DOHH2 (cell line): ENCODE results near the gene MAPK12.
A peak's percentile ranks its signal among the peaks of the same experiment; 100 is the strongest.

Experiments used
- H3F3A ChIP-seq: fragments of 200-600 bp; sonication (generic), shearing (Covaris generic); 2 replicates; pipeline ENCODE4 v1.6.0; 2016; ENCODE audit warnings: antibody characterized with exemption, mild to moderate bottlenecking; ENCODE audit not compliant: control insufficient read depth, insufficient read depth
- H3K27ac ChIP-seq: fragments of 200-600 bp; sonication (generic); 2 replicates; pipeline ENCODE4 v1.5.1; 2014; ENCODE audit warnings: low read depth, mild to moderate bottlenecking, low read length, moderate library complexity
- H3K27me3 ChIP-seq: fragments of 200-600 bp; sonication (generic); 2 replicates; pipeline ENCODE4 v1.6.1; 2014; ENCODE audit warnings: mild to moderate bottlenecking, low read length, mixed read lengths; ENCODE audit not compliant: control insufficient read depth
- H3K36me3 ChIP-seq: fragments of 200-600 bp; sonication (generic); 2 replicates; pipeline ENCODE4 v1.6.1; 2014; ENCODE audit warnings: mild to moderate bottlenecking, low read length, moderate library complexity, mixed read lengths; ENCODE audit not compliant: control insufficient read depth
- H3K4me1 ChIP-seq: fragments of 200-600 bp; sonication (generic); 2 replicates; pipeline ENCODE4 v1.6.1; 2014; ENCODE audit warnings: mild to moderate bottlenecking, low read length, mixed read lengths; ENCODE audit not compliant: control insufficient read depth
- H3K4me2 ChIP-seq: fragments of 200-600 bp; sonication (generic); 2 replicates; pipeline ENCODE4 v1.6.0; 2014; ENCODE audit warnings: mild to moderate bottlenecking, low read length, moderate library complexity
- H3K4me3 ChIP-seq: fragments of 200-600 bp; sonication (generic); 2 replicates; pipeline ENCODE4 v1.5.1; 2014; ENCODE audit warnings: mild to moderate bottlenecking, low read length, mixed read lengths
- H3K79me2 ChIP-seq: fragments of 200-600 bp; sonication (generic); 2 replicates; pipeline ENCODE4 v1.6.1; 2014; ENCODE audit warnings: mild to moderate bottlenecking, low read length, mixed read lengths; ENCODE audit not compliant: control insufficient read depth
- H3K9me2 ChIP-seq: fragments of 200-600 bp; sonication (generic); replicated peaks from 2 replicates; pipeline ENCODE4 v1.6.1; 2014; ENCODE audit warnings: mild to moderate bottlenecking, low read length, mixed read lengths; ENCODE audit not compliant: control insufficient read depth
- H3K9me3 ChIP-seq: fragments of 200-600 bp; sonication (generic); 2 replicates; pipeline ENCODE4 v1.6.1; 2014; ENCODE audit warnings: antibody characterized with exemption, low read length, mixed read lengths; ENCODE audit not compliant: control insufficient read depth, insufficient read depth
- H4K20me1 ChIP-seq: fragments of 200-600 bp; sonication (generic); 2 replicates; pipeline ENCODE4 v1.6.0; 2014; ENCODE audit warnings: low read depth, mild to moderate bottlenecking, antibody characterized with exemption, low read length, moderate library complexity; ENCODE audit not compliant: control insufficient read depth, insufficient read depth
- CTCF ChIP-seq: fragments of 200-600 bp; sonication (generic); IDR thresholded peaks from one replicate; pipeline ENCODE4 v1.5.1; 2014; ENCODE audit warnings: antibody characterized with exemption, mild to moderate bottlenecking, low read depth, low read length; ENCODE audit not compliant: poor library complexity, severe bottlenecking
- EZH2phosphoT487 ChIP-seq: fragments of 200-600 bp; sonication (generic); IDR thresholded peaks from 2 replicates; pipeline ENCODE4 v1.6.1; 2017; ENCODE audit warnings: borderline replicate concordance, mild to moderate bottlenecking, antibody characterized with exemption, low read length, moderate library complexity, mixed read lengths

The MAPK12 gene

GRCh38 chr22:50245214-50246072, 16.0 kb downstream of the MAPK12 start:
- peak overlapping the region; percentile 67 for H3K27ac ChIP-seq
- peak overlapping the region; percentile 90 for H3K4me3 ChIP-seq
- peak overlapping the region; percentile 87 for H3K4me2 ChIP-seq
- no peaks in the 10 kb centered on the region for H3K27me3 ChIP-seq
- TF ChIP-seq CTCF (no peak), EZH2phosphoT487 (no peak)
- H3K9me2 ChIP-seq = no peaks in the 10 kb centered on the region
- H3K4me1 ChIP-seq = peaks cover 38% of the 10 kb centered on the region
- H3K9me3 ChIP-seq = no peaks in the 10 kb centered on the region
- H3K36me3 ChIP-seq = peaks cover 36% of the 10 kb centered on the region
- H3F3A ChIP-seq = peaks cover 4% of the 10 kb centered on the region; the same call in 1 of the 2 replicates
- H3K79me2 ChIP-seq = peaks cover 71% of the 10 kb centered on the region
- peaks cover 5% of the 10 kb centered on the region; the same call in 1 of the 2 replicates for H4K20me1 ChIP-seq

- peak; percentile 20 for TF ChIP-seq CTCF
- no peak for TF ChIP-seq EZH2phosphoT487
- Histone ChIP-seq H3K4me3 (peak within 1 kb of the TSS; percentile 90), H3K4me2 (peak within 1 kb of the TSS; percentile 87), H3K4me1 (peaks cover 30% of the 10 kb centered on the region), H3K36me3 (peaks cover 42% of the 10 kb centered on the region), H3K9me2 (no peaks in the 10 kb centered on the region), H3K27me3 (no peaks in the 10 kb centered on the region), H4K20me1 (peaks cover 10% of the 10 kb centered on the region; the same call in 1 of the 2 replicates), H3K27ac (peak within 1 kb of the TSS; percentile 67), H3K9me3 (no peaks in the 10 kb centered on the region), H3F3A (peaks cover 4% of the 10 kb centered on the region; the same call in 1 of the 2 replicates), H3K79me2 (peaks cover 71% of the 10 kb centered on the region)
Measured at GRCh38 chr22:50244420-50245213, 16.9 kb downstream of the MAPK12 start, which contains the start of gene TUBGCP6. Gene TUBGCP6, minus strand, starts transcription at chr22:50245023. Its CDS starts 564 bp downstream, at chr22:50244459.

GRCh38 chr22:50243685-50244419, 17.6 kb downstream of the MAPK12 start:
- peaks cover 78% of the 10 kb centered on the region for H3K79me2 ChIP-seq
- no peaks in the 10 kb centered on the region for H3K27me3 ChIP-seq
- H4K20me1 ChIP-seq = peaks cover 10% of the 10 kb centered on the region; the same call in 1 of the 2 replicates
- peak overlapping the region; percentile 90 for H3K4me3 ChIP-seq
- H3K9me2 ChIP-seq = no peaks in the 10 kb centered on the region
- peak overlapping the region; percentile 67 for H3K27ac ChIP-seq
- H3K9me3 ChIP-seq = no peaks in the 10 kb centered on the region
- H3K4me2 ChIP-seq = peak overlapping the region; percentile 87
- H3K36me3 ChIP-seq = peaks cover 46% of the 10 kb centered on the region
- H3F3A ChIP-seq = peaks cover 4% of the 10 kb centered on the region; the same call in 1 of the 2 replicates
- no peak for TF ChIP-seq CTCF
- no peak for TF ChIP-seq EZH2phosphoT487
- H3K4me1 ChIP-seq = peaks cover 29% of the 10 kb centered on the region
